HG03439 (cell line): ENCODE results near the gene ZNF497.
A peak's percentile ranks its signal among the peaks of the same experiment; 100 is the strongest.
"Not testable (repeated sequence)": the region's sequence is repeated elsewhere in the genome, so short reads cannot be mapped to it uniquely, and the experiment has no call there.

Experiments used
- ATAC-seq: cut with Tn5 transposase; IDR thresholded peaks from one replicate; pipeline ENCODE4 v1.9.1; 2021; ENCODE audit warnings: mild to moderate bottlenecking, moderate library complexity; ENCODE audit not compliant: unreplicated experiment

ZNF497 gene

GRCh38 chr19:58362272-58362994 lies at the start of gene ZNF497:
TSS of gene ZNF497 (minus strand) at chr19:58362751. CDS start at chr19:58357635, 5,116 bp downstream.
- peak; percentile 84 for ATAC-seq

GRCh38 chr19:58409010-58409790 lies 46.6 kb upstream of the ZNF497 start:
- no peak for ATAC-seq

- peak; percentile 92 for ATAC-seq
Observed at GRCh38 chr19:58408152-58409009, 45.8 kb upstream of the ZNF497 start, which contains the start of gene ZNF584. TSS of gene ZNF584 (plus strand) at chr19:58408649. CDS start at chr19:58409148, 499 bp downstream.

- ATAC-seq, result peak; percentile 8
Observed at GRCh38 chr19:58407658-58408151, 45.2 kb upstream of the ZNF497 start.

GRCh38 chr19:58406818-58407657 lies 44.5 kb upstream of the ZNF497 start:
- no peak for ATAC-seq

GRCh38 chr19:58403920-58404478 lies 41.4 kb upstream of the ZNF497 start:
- ATAC-seq, result not testable (repeated sequence)

GRCh38 chr19:58401840-58402421 lies 39.4 kb upstream of the ZNF497 start:
- no peak for ATAC-seq

- ATAC-seq, result peak; percentile 98
Observed at GRCh38 chr19:58400916-58401839, 38.6 kb upstream of the ZNF497 start.

- ATAC-seq, result no peak
Observed at GRCh38 chr19:58400316-58400915, 37.9 kb upstream of the ZNF497 start.

GRCh38 chr19:58399903-58400302 lies 37.4 kb upstream of the ZNF497 start:
- no peak for ATAC-seq

GRCh38 chr19:58398545-58398944 lies 36.0 kb upstream of the ZNF497 start:
- ATAC-seq, result no peak

- no peak for ATAC-seq
Observed at GRCh38 chr19:58398087-58398486, 35.5 kb upstream of the ZNF497 start.

GRCh38 chr19:58397533-58398037 lies 35.0 kb upstream of the ZNF497 start:
- no peak for ATAC-seq

- no peak for ATAC-seq
Observed at GRCh38 chr19:58396691-58397532, 34.4 kb upstream of the ZNF497 start.

GRCh38 chr19:58395979-58396627 lies 33.6 kb upstream of the ZNF497 start:
- no peak for ATAC-seq
